ENCODE results near the gene ZNF777.

ZNF777 gene

GRCh38 chr7:149436358-149436757, 24.5 kb downstream of the ZNF777 start:
- Histone ChIP-seq H3K27me3 (replicated peaks; ENCODE audit: control insufficient read depth, insufficient read depth, low read length) (no peaks in the 10 kb centered on the region), H3K4me3 (replicated peaks; ENCODE audit: low read depth, low read length) (no peak overlapping the region), H3K36me3 (ENCODE audit: control insufficient read depth, insufficient read depth, low read length) (peaks cover 25% of the 10 kb centered on the region)
- TF ChIP-seq, protein P1, sequence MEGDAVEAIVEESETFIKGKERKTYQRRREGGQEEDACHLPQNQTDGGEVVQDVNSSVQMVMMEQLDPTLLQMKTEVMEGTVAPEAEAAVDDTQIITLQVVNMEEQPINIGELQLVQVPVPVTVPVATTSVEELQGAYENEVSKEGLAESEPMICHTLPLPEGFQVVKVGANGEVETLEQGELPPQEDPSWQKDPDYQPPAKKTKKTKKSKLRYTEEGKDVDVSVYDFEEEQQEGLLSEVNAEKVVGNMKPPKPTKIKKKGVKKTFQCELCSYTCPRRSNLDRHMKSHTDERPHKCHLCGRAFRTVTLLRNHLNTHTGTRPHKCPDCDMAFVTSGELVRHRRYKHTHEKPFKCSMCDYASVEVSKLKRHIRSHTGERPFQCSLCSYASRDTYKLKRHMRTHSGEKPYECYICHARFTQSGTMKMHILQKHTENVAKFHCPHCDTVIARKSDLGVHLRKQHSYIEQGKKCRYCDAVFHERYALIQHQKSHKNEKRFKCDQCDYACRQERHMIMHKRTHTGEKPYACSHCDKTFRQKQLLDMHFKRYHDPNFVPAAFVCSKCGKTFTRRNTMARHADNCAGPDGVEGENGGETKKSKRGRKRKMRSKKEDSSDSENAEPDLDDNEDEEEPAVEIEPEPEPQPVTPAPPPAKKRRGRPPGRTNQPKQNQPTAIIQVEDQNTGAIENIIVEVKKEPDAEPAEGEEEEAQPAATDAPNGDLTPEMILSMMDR (IDR thresholded peaks at IDR 0.05; ENCODE audit: insufficient read depth, low read length, poor library complexity, severe bottlenecking), result no peak
- no peak for DNase-seq (ENCODE audit: extremely low read depth, insufficient read length)

GRCh38 chr7:149433124-149433523, 27.7 kb downstream of the ZNF777 start:
- TF ChIP-seq, protein P1 (IDR thresholded peaks at IDR 0.05; ENCODE audit: insufficient read depth, low read length, poor library complexity, severe bottlenecking), result no peak

GRCh38 chr7:149432121-149432691, 28.7 kb downstream of the ZNF777 start:
- Histone ChIP-seq H3K4me3 (replicated peaks; ENCODE audit: low read depth, low read length) (no peak overlapping the region), H3K36me3 (ENCODE audit: control insufficient read depth, insufficient read depth, low read length) (peaks cover 27% of the 10 kb centered on the region), H3K27me3 (replicated peaks; ENCODE audit: control insufficient read depth, insufficient read depth, low read length) (no peaks in the 10 kb centered on the region)
- TF ChIP-seq, protein P1 (IDR thresholded peaks at IDR 0.05; ENCODE audit: insufficient read depth, low read length, poor library complexity, severe bottlenecking), result no peak
- DNase-seq (ENCODE audit: extremely low read depth, insufficient read length), result no peak

More at GRCh38 chr7:149433124-149433523, 27.7 kb downstream of the ZNF777 start:
- Histone ChIP-seq H3K27me3 (replicated peaks; ENCODE audit: control insufficient read depth, insufficient read depth, low read length) (no peaks in the 10 kb centered on the region), H3K36me3 (ENCODE audit: control insufficient read depth, insufficient read depth, low read length) (peaks cover 27% of the 10 kb centered on the region), H3K4me3 (replicated peaks; ENCODE audit: low read depth, low read length) (no peak overlapping the region)
- DNase-seq (ENCODE audit: extremely low read depth, insufficient read length), result no peak

DNA sequence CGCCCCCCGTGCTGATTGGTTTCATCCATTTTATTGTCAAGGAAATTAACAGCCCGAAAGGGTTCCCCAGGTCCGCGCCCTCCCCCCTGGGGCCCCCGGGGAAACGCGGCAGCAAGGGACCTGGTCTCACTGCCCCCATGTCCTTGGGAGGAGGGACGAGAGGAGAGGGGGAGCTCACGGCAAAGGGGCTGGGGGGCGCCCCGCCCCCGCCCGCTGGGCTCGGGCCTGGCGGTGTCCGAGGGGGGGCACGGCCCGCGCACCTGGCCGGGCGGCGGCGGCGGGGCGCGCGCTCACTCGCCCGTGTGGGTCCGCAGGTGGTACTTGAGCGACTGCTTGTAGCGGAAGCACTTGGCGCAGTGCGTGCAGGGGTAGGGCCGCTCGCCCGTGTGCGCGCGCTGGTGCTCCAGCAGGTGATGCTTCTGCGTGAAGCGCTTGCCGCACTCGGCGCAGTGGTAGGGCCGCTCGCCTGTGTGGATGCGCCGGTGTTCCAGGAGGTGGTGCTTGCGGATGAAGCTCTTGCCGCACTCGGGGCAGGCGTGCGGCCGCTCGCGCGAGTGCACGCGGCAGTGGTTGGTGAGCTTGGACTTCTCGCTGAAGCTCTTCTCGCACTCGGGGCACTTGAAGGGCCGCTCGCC, 29.3 kb downstream of the ZNF777 start:
- TF ChIP-seq, protein P1 (IDR thresholded peaks at IDR 0.05; ENCODE audit: insufficient read depth, low read length, poor library complexity, severe bottlenecking), result no peak
- Histone ChIP-seq H3K27me3 (replicated peaks; ENCODE audit: control insufficient read depth, insufficient read depth, low read length) (no peaks in the 10 kb centered on the region), H3K4me3 (replicated peaks; ENCODE audit: low read depth, low read length) (no peak overlapping the region), H3K36me3 (ENCODE audit: control insufficient read depth, insufficient read depth, low read length) (peaks cover 27% of the 10 kb centered on the region)
- DNase-seq (ENCODE audit: extremely low read depth, insufficient read length), result no peak

DNA sequence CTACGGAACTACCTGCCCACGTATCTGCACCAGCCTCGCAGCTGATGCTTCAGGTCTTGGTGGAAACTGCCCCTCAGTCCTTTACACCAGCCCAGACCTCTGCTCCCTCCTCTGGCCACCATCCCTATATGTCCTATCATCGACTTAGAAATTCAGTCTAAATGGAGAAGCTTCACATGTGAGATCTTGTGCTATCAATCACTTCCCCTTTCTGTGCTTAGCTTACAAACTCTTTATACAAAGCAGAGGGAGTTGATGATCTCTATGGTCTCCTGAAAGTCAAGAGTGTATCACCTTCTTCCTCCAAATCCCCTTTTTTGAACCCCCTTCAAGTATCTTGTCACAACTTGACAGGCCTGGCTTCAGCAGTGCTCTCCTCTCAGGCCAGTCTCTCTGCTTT, 30.7 kb downstream of the ZNF777 start:
- H3K4me3 ChIP-seq (replicated peaks; ENCODE audit: low read depth, low read length), result no peak overlapping the region
- H3K36me3 ChIP-seq (ENCODE audit: control insufficient read depth, insufficient read depth, low read length), result peaks cover 20% of the 10 kb centered on the region
- DNase-seq (ENCODE audit: extremely low read depth, insufficient read length), result no peak
- no peaks in the 10 kb centered on the region for H3K27me3 ChIP-seq (replicated peaks; ENCODE audit: control insufficient read depth, insufficient read depth, low read length)
- TF ChIP-seq, protein P1 (IDR thresholded peaks at IDR 0.05; ENCODE audit: insufficient read depth, low read length, poor library complexity, severe bottlenecking), result no peak

Data from GM06990 (cell line).